HCT116 (cell line): ENCODE measurements around the gene FAXC. TPM values are rescaled to one million over a fixed set of nuclear protein-coding genes. Genes with fewer than 3 reads are reported as not detected.

Source experiments
- ATAC-seq: fragments of 200-7000 bp; cut with Tn5 transposase; 2 replicates; pipeline ENCODE4 v1.9.1; 2020; ENCODE audit warnings: mild to moderate bottlenecking, moderate library complexity
- BruUV-seq: library from RNA; stranded (reverse); fragments of 400-500 nt; replicated peaks from 2 replicates; lab custom pipeline; 2021; lab: Mats Ljungman, UMichigan
- CTCF ChIA-PET: fragments of 300-600 bp; sonication (Branson Sonifier 250); formaldehyde crosslinking; loops from one replicate; lab custom pipeline; 2021; ENCODE audit warnings: antibody characterized with exemption; lab: Charles Lee
- POLR2A ChIA-PET: fragments of 300-600, 350-600 bp; sonication (Branson Sonifier 250); formaldehyde crosslinking; loops from one replicate; lab custom pipeline; 2021; ENCODE audit warnings: antibody characterized with exemption; lab: Charles Lee
- RAD21 ChIA-PET, 2 experiments: fragments of 300-600 bp; sonication (Branson Sonifier 250); formaldehyde crosslinking; loops; one replicate each; lab custom pipeline; 2023; ENCODE audit warnings: low total read pairs in 2 of 2; ENCODE audit not compliant: uncharacterized antibody in 2 of 2, unreplicated experiment in 2 of 2, low non-redundant PET in 1 of 2; lab: Charles Lee
- DNase-seq: peaks from one replicate; pipeline ENCODE4 v3.0.0-alpha.2; 2010; ENCODE audit warnings: low read depth, low spot score
- H2AFZ ChIP-seq: fragments of 200-600 bp; shearing (Covaris generic), sonication (generic); 2 replicates; pipeline ENCODE4 v1.6.1; 2017; ENCODE audit warnings: low read depth, mixed run types, mixed read lengths, antibody characterized with exemption, low read length; ENCODE audit not compliant: poor library complexity, severe bottlenecking
- H3K27ac ChIP-seq: 2 replicates; pipeline ENCODE4 v1.5.1; 2012; ENCODE audit warnings: low read depth, low read length
- H3K27me3 ChIP-seq: fragments of 200-600 bp; sonication (generic); 2 replicates; pipeline ENCODE4 v1.6.1; 2016; ENCODE audit warnings: mixed run types, low read length, mixed read lengths; ENCODE audit not compliant: insufficient read depth
- H3K36me3 ChIP-seq, 2 experiments: fragments of 200-500 bp in 1 of 2; fragments of 200-600 bp in 1 of 2; sonication (Bioruptor generic) in 1 of 2; sonication (generic) in 1 of 2; 2 replicates each; pipeline versions ENCODE4 v1.5.1 to v1.6.1; 2014 to 2016; ENCODE audit warnings: low read length in 2 of 2, inconsistent platforms in 1 of 2, mixed read lengths in 1 of 2, mixed run types in 1 of 2; ENCODE audit not compliant: insufficient read depth in 2 of 2, control insufficient read depth in 1 of 2
- H3K4me1 ChIP-seq, 2 experiments: fragments of 200-600 bp in 1 of 2; sonication (generic) in 1 of 2; 2 replicates each; pipeline versions ENCODE4 v1.5.1 to v1.6.1; 2012 to 2017; ENCODE audit warnings: low read length in 2 of 2, inconsistent platforms in 1 of 2, mild to moderate bottlenecking in 1 of 2, mixed read lengths in 1 of 2, mixed run types in 1 of 2, moderate library complexity in 1 of 2; ENCODE audit not compliant: insufficient read depth in 2 of 2, control insufficient read depth in 1 of 2
- H3K4me2 ChIP-seq: fragments of 200-600 bp; sonication (generic); 2 replicates; pipeline ENCODE4 v1.6.1; 2017; ENCODE audit warnings: mixed run types, low read length, mixed read lengths
- H3K4me3 ChIP-seq, 2 experiments: fragments of 200-600 bp in 1 of 2; sonication (generic) in 1 of 2; replicated peaks in 1 of 2; 2 replicates each; pipeline ENCODE4 v1.5.1; 2011 to 2016; ENCODE audit warnings: low read length in 2 of 2, control low read depth in 1 of 2, low read depth in 1 of 2, mild to moderate bottlenecking in 1 of 2, mixed read lengths in 1 of 2, mixed run types in 1 of 2
- H3K79me2 ChIP-seq: fragments of 200-600 bp; sonication (generic); 2 replicates; pipeline ENCODE4 v1.6.1; 2017; ENCODE audit warnings: mild to moderate bottlenecking, mixed run types, low read length, moderate library complexity, mixed read lengths; ENCODE audit not compliant: insufficient read depth
- H3K9ac ChIP-seq: fragments of 200-600 bp; sonication (generic); 2 replicates; pipeline ENCODE4 v1.6.1; 2016; ENCODE audit warnings: low read length, mixed read lengths
- H3K9me2 ChIP-seq: fragments of 200-600 bp; sonication (generic), shearing (Covaris generic); 2 replicates; pipeline ENCODE4 v1.6.1; 2017; ENCODE audit warnings: mixed run types, mild to moderate bottlenecking, moderate library complexity; ENCODE audit not compliant: insufficient read depth
- H3K9me3 ChIP-seq, 2 experiments: fragments of 200-500 bp in 1 of 2; fragments of 200-600 bp in 1 of 2; sonication (Bioruptor generic) in 1 of 2; sonication (generic) in 1 of 2; 2 replicates each; pipeline ENCODE4 v1.6.1; 2014 to 2017; ENCODE audit warnings: low read length in 2 of 2, mixed read lengths in 2 of 2, inconsistent platforms in 1 of 2, low read depth in 1 of 2, mild to moderate bottlenecking in 1 of 2, mixed run types in 1 of 2, moderate library complexity in 1 of 2; ENCODE audit not compliant: control insufficient read depth in 1 of 2, insufficient read depth in 1 of 2
- H4K20me1 ChIP-seq: fragments of 200-600 bp; sonication (generic), shearing (Covaris generic); 2 replicates; pipeline ENCODE4 v1.6.1; 2017; ENCODE audit warnings: mixed run types, mild to moderate bottlenecking, moderate library complexity; ENCODE audit not compliant: insufficient read depth
- ATF3 ChIP-seq: IDR thresholded peaks from 2 replicates; pipeline ENCODE4 v1.6.1; 2012
- CBX3 ChIP-seq: IDR thresholded peaks from 2 replicates; pipeline ENCODE4 v1.6.1; 2012; ENCODE audit warnings: low read depth
- CEBPB ChIP-seq: IDR thresholded peaks from 2 replicates; pipeline ENCODE4 v1.6.1; 2012; ENCODE audit warnings: low read depth
- CTCF ChIP-seq, 3 experiments: fragments of 200-600 bp in 1 of 3; sonication (generic) in 1 of 3; IDR thresholded peaks in 2 of 3; conservative IDR thresholded peaks in 1 of 3; 2 replicates each; pipeline ENCODE4 v1.5.1; 2012 to 2017; ENCODE audit warnings: low read depth in 2 of 3, low read length in 2 of 3, antibody characterized with exemption in 1 of 3, borderline replicate concordance in 1 of 3, control low read depth in 1 of 3, mild to moderate bottlenecking in 1 of 3, mixed read lengths in 1 of 3, mixed run types in 1 of 3, moderate library complexity in 1 of 3; ENCODE audit not compliant: insufficient read depth in 1 of 3
- EGR1 ChIP-seq: IDR thresholded peaks from 2 replicates; pipeline ENCODE4 v1.6.1; 2012; ENCODE audit warnings: low read depth
- EZH2 ChIP-seq: fragments of 200-600 bp; sonication (generic); IDR thresholded peaks from 2 replicates; pipeline ENCODE4 v1.6.1; 2017; ENCODE audit warnings: antibody characterized with exemption, mixed run types
- EZH2phosphoT487 ChIP-seq: fragments of 200-600 bp; IDR thresholded peaks from 2 replicates; pipeline ENCODE4 v1.6.1; 2018; ENCODE audit warnings: antibody characterized with exemption, borderline replicate concordance
- FOSL1 ChIP-seq: IDR thresholded peaks from 2 replicates; pipeline ENCODE4 v1.6.1; 2012; ENCODE audit warnings: low read depth
- POLR2AphosphoS5 ChIP-seq: IDR thresholded peaks from 2 replicates; pipeline ENCODE4 v1.6.1; 2011; ENCODE audit warnings: mild to moderate bottlenecking, low read depth, low read length, moderate library complexity
- RAD21 ChIP-seq: IDR thresholded peaks from 2 replicates; pipeline ENCODE4 v1.6.1; 2012; ENCODE audit warnings: low read depth, mild to moderate bottlenecking
- SP1 ChIP-seq: IDR thresholded peaks from 2 replicates; pipeline ENCODE4 v1.6.1; 2012; ENCODE audit warnings: low read depth
- YY1 ChIP-seq: IDR thresholded peaks from 2 replicates; pipeline ENCODE4 v1.6.1; 2011; ENCODE audit warnings: low read length, low read depth, moderate library complexity, mild to moderate bottlenecking; ENCODE audit not compliant: insufficient replicate concordance; ENCODE audit errors: extremely low read depth
- ZBTB33 ChIP-seq: IDR thresholded peaks from 2 replicates; pipeline ENCODE4 v1.6.1; 2011; ENCODE audit warnings: mild to moderate bottlenecking, low read length, moderate library complexity; ENCODE audit not compliant: insufficient replicate concordance; ENCODE audit errors: extremely low read depth
- ZFX ChIP-seq: fragments of 450-650 bp; IDR thresholded peaks from 2 replicates; pipeline ENCODE4 v1.6.1; 2017
- ZNF274 ChIP-seq: fragments of 200-500 bp; sonication (Bioruptor generic); IDR thresholded peaks from 2 replicates; pipeline ENCODE4 v1.6.1; 2014; ENCODE audit warnings: mild to moderate bottlenecking, low read depth, low read length, inconsistent platforms
- intact Hi-C: fragments of 100-400 bp; cut with micrococcal nuclease; formaldehyde crosslinking; loops from 2 replicates; pipeline ENCODE4 v1.10.0; 2022
- total RNA-seq: library from RNA; stranded (reverse); gene quantifications from one replicate; pipeline ENCODE4 v1.2.1, GENCODE V29; 2021; ENCODE audit not compliant: unreplicated experiment

FAXC gene
- total RNA-seq, 1 experiment from 2014 or later, result 4.7 TPM

- ChIA-PET POLR2A (no interaction called here), CTCF (no interaction called here), RAD21 (no interaction called here)
- no peak for ATAC-seq
- no peaks in the 10 kb centered on the region for H3K9me2 ChIP-seq
- H3K9ac ChIP-seq, result no peak overlapping the region
- H4K20me1 ChIP-seq, result no peaks in the 10 kb centered on the region
- H3K4me2 ChIP-seq, result no peak overlapping the region
- H2AFZ ChIP-seq, result no peak overlapping the region
- DNase-seq, result no peak
- intact Hi-C loops, result no loop called here
- H3K27me3 ChIP-seq, result no peaks in the 10 kb centered on the region
- no TSS peak for BruUV-seq
- H3K4me1 ChIP-seq, result no peaks in the 10 kb centered on the region
- H3K79me2 ChIP-seq, result no peaks in the 10 kb centered on the region
- no peaks in the 10 kb centered on the region; a peak in 1 of 4 replicates for H3K36me3 ChIP-seq
- no peak overlapping the region for H3K4me3 ChIP-seq
- TF ChIP-seq CBX3 (no peak), ZFX (no peak), EZH2 (no peak), YY1 (no peak), ZNF274 (no peak), CTCF (IDR thresholded peaks at IDR 0.05 in 2 of 3, conservative IDR thresholded peaks at IDR 0.05 in 1 of 3; ENCODE audit: borderline replicate concordance in 1 of 3, insufficient read depth in 1 of 3, low read depth in 2 of 3, low read length in 2 of 3) (no peak), SP1 (no peak), ZBTB33 (no peak), EZH2phosphoT487 (no peak), RAD21 (no peak), EGR1 (no peak), FOSL1 (no peak), ATF3 (no peak), POLR2AphosphoS5 (no peak), CEBPB (no peak)
- H3K27ac ChIP-seq, result no peak overlapping the region
- no peaks in the 10 kb centered on the region for H3K9me3 ChIP-seq
Measured at GRCh38 chr6:99324996-99325395, 24.5 kb downstream of the FAXC start.
